Inflammatory macrophage (primary cell): ENCODE data around the gene ADAM15.
A peak's percentile ranks its signal among the peaks of the same experiment; 100 is the strongest.

Source experiments
- DNase-seq, 2 donors: peaks; one replicate each; pipeline ENCODE4 v3.0.0-alpha.2; 2020 to 2022

ADAM15 gene

DNA sequence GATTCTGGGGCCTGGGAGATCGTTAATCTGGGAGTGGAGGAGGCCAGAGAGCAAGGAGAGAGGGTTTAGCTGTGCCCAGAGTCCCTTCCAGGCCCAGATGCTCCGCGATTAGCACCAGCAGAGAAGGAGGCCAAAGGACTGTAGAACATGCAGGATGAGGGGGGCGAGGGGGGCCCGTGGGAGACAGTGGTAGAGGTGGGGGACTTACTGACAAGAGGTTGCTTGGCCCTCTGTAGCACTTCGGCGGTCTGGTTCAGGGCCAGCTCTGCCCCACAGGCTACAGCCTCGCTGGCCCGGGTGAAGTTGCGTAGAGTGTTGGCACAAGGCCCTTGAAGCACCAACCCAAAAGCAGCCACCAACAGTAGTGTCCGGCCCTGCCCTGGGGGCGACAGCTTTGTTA, 18.2 kb upstream of the ADAM15 start:
- no peak for DNase-seq

DNA sequence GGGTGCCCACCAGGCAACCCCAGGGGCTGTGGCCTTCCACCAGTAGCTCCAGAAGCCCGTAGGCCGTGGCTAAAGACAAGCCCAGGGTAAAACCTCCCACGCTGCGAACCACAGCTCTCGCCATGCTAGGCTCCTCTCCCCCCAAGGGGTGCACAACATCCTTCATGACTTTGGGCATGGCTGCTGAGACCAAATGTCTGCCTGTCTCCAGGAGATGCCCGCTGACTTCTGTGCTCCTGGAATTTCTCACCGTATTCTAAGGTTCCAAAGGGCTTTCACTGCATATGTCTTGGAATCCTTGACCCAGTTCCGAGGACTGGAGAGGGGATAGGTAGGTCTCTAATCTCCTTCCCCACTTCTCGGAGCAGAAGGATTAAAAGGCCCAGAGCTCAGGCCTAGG, 17.6 kb upstream of the ADAM15 start, which contains the start of the genes DCST1 and DCST2:
DCST1 (plus strand) TSS at position 301 of the 400 bp plus-strand sequence. CDS start 213 bp downstream, outside the sequence.
DCST2 (minus strand) TSS at position 258 of the 400 bp plus-strand sequence; CDS start at position 178, 80 bp downstream.
- DNase-seq: no peak

DNA sequence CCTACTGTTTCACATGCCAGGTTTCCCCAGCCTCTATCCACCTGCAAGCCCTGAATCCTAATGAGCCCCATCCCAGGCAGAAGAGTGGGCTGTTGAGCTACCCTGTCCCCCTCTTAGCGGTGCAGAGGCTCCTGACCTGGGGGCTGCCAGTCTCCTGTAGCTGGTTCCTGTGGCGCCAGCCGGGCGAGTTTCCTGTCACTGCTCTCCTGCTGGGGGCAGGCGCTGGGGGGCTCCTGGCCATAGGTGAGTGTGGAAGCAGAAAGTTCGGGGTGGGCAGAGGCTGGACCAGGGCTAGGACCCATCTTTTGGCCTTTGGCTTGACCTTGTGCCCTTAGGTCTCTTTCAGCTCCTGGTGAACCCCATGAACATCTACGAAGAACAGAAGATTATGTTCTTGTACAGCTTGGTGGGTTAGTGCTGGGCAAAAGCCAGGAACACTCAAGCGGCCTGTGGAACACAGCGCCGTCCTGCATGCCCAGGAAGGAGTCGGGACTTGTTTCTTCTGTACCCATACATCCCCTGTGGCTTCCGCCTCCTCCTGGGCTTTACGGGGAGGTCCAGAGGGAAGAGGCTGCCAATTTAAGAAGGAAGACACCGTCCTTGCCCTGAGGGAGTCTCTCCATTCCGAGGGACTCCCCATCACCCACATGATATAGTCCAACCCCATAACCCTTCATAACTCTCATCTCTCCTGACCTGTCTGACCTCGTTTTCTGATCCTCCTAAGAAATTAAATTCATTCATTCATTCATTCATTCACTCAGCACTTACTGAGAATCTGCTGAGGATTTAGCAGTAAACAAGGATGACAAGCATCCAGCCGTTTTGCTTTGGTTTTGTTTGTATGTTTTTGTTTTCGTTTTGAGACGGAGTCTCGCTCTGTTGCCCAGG, 16.6 kb upstream of the ADAM15 start:
- DNase-seq: no peak

DNA sequence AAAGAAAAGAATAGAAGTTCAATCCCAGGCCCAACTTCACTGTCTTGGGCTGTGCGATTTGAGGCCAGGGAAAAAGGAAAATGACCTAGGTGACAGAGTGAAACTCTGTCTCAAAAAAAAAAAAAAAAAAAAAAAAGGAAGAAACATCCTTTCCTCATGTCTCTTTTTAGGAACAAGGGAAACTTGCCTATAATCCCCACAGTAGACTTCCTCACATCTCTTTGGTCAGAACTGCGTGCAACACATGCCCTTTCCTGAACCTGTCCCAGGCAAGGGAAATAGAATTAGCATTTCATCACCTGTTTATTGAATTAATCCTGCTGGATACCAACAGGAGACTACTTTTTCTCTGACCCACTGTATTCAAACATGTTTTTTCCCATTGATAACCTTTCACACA, 15.2 kb upstream of the ADAM15 start:
- DNase-seq: peak; percentile 51 to 58

DNA sequence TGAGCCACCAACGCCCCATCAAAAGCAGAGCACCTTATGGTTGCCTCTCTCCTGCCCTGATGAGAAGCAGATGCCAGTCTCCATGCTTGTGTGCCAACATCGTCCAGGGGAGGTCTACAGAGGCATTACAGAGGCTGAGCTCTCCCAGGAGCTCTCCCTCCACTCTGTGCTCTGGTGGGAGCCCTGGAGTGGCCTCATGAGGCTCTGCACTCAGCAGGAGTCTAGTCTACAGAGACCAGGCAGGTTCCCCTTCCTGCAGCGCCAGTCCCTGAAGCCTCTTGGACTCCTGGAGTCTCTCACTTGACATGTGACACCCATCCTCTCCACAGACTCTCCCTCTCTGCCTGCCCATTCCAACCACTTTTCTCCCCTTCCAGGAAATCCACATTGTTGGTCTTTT, 14.1 kb upstream of the ADAM15 start:
- DNase-seq: no peak

DNA sequence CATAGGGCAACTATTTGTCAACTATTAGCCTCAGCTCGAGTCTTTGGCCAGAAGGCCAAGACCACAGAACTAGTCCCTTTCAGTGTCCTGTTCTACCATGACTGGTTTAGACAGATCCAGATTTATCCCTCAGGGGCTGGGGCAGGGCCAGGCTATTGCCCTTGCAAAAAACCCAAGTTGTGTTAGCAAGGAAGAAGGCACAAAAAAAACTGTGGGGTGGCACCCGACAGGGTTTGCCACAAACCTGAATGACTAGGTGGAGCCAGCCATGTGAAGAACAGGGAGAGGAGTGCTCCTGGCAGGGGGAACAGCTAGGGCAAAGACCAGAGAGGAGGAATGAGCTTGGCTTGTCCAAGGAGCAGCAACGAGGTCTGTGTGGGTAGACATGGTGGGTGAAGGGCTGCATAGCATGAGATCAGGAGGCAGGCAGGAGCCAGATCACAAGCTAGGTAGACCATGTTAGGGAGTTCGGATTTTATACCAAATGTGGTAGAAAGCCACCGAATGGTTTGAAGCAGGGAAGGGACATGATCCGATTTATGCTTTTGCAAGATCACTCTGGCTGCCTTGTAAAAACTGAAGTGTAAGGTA, 13.2 kb upstream of the ADAM15 start:
- DNase-seq: no peak

- no peak for DNase-seq
Measured at GRCh38 chr1:155038602-155039307, 12.4 kb upstream of the ADAM15 start.

- no peak for DNase-seq
Measured at GRCh38 chr1:155039308-155039669, 11.8 kb upstream of the ADAM15 start.

GRCh38 chr1:155040358-155041093, 10.6 kb upstream of the ADAM15 start:
- DNase-seq: no peak

DNA sequence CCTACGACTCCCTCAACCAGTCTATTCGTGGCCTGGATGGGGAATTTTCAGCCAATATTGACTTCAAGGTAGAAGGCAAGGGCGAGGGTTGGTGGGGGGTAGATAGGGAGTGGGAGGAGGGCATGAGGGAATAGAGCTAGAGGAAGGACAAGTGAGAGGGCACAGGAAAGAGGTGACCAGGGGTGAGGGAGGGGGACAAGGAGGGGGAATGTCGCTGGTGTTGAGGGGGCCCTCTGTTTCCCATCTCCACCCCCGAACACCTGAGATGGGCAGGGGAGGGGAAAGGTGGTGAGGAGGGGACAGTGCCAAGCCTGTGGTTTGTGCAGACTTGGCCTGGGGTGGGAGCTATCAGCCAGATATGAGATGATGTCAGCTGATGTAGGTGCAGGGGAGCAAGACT, 8.3 kb upstream of the ADAM15 start:
- DNase-seq: no peak

- DNase-seq: no peak
Measured at GRCh38 chr1:155043301-155043702, 7.8 kb upstream of the ADAM15 start.

DNA sequence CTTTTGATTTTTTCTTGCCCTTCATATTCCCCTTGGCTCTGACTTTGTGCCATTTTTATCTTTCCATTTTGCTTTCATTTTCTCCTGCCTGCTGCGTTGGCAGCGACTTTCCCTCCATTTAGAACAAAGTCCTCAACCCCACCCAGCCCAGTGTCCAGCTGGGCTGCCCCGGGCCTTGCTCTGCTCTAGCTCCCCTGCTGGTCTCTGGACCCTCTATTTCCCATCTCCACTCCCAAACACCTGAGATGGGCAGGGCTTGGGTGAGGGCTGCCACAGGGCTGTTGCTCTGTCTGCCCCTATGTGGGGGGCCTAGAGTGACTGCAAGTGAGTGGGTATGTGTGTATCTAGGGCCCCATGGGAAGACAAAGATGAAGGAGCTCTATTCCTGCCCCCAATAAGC, 7.3 kb upstream of the ADAM15 start:
- DNase-seq: no peak

- no peak for DNase-seq
Measured at GRCh38 chr1:155044365-155044764, 6.8 kb upstream of the ADAM15 start.

DNA sequence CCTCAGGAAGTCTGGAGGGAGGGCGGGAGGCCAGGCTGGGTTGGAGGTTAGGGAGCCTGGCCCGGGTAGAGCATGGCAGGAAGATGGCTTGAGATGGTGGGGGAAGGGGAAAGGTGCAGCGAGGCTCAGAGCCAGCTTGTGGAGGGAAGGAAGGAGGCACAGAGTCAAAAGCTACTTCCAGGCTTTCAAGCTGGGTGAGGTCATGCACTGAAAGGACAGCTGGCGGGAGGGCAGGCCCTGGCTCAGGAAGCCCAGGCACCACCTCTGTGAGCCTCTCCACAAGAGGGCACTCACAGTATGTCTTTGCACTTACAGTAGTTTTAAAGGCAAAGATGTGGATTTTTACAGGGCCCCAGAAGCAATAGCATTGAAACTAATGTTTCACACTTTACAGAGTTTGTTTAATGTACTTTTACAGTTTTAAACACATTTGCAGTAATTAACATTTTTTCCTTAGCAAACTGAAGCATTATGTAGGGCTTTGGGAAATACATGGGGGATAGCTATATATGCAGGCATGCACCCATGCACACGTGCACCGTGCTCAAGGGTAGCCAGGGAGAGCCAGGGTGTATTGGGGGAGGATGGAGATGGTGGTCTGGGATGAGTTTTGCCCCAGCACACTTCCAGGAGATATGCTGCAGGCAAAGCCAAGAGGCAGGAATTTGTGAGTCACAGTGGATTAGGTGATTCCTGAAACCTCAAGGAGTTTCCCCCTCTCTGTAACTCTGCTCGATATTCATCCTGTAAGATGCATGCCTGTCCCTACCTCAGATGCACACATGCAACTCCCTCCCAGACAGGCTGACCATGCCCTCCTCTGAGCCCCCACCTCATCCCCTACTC, 6.1 kb upstream of the ADAM15 start:
- DNase-seq: peak; percentile 91

GRCh38 chr1:155048449-155049334, 2.4 kb upstream of the ADAM15 start:
- no peak for DNase-seq

- no peak for DNase-seq
Measured at GRCh38 chr1:155049651-155050559, 1.2 kb upstream of the ADAM15 start.

DNA sequence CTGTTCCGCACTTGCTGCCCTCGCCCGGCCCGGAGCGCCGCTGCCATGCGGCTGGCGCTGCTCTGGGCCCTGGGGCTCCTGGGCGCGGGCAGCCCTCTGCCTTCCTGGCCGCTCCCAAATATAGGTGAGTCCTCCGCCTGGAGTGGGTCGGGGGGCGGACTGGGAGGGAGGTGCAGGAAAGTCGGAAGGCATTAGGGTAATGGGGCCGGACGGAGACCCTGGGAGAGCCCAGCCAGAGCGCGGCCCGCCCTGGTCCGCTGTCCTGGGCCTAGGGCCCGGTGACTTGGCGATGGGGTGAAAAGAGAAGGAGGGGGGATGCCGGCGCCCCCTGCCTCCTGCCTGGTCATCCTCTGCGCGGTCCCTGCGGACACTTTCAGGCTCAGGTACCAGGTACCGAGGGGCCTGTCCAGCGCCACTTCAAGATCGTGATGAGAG, 243 bp downstream of the ADAM15 start:
- no peak for DNase-seq

DNA sequence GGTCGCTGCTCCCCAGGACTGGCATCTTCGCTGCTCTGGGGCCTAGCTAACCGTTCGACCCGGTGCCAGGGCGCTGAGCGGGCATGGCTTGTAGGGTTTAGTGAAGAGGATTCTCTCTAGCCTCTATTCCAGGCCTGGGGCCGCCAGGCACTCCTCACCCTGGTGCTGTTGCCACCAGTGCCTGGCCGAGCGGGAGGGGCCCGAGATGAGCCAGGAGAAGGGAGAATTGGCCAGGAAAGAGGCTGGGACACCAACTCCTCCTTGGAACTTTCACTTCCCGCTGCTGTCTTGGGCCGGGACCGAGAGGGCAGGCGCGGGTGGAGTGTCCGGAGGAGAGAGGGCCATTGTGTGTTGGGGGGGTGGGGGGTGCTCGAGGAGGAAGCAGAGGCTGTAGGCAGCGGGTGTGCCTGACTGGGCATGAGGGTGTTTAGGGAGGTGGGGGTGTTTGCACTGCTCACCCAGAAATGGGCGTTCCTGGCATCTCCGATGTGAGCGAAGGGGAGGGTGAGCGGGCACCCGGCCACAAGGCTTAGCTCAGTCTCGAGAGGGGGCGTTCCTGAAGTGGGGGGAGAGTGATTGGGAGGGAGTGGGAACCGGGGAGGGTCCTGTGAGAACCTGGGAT, 772 bp downstream of the ADAM15 start:
- DNase-seq: peak; percentile 47 to 55
